Measurements from ENCODE around the gene MMADHC.
"Not testable (repeated sequence)": the region's sequence is repeated elsewhere in the genome, so short reads cannot be mapped to it uniquely, and the experiment has no call there.

Gene MMADHC

GRCh38 chr2:149595056-149595963 lies 7.7 kb upstream of the MMADHC start:
- no peak for DNase-seq

- no peak for DNase-seq
Measured at GRCh38 chr2:149594411-149594810, 6.8 kb upstream of the MMADHC start.

DNA sequence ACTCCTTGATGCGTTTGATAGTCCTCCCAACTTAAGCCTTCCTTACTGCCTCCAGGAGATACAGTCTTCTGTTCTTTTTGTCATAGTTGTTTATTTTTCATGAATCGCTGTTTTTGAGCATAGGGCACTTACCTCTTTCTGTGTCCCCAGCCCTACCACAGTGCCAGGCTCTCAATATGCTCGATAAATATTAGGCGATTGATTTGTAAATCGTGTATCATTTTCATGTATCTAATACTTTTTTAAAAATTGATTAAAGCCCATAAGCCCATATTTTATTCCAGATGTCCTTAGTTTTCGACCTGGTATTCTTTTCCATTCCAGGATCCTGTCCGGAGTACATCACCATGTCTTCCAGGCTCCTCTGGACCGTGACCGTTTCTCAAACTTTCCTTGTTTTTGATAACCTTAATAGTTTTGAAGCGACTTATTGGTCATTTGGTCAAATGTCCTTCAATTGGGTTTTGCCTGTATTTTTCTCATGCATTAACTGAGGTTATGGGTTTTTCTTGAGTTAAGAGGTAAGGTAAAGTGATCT lies 444 bp upstream of the MMADHC start:
- DNase-seq, result no peak

- DNase-seq, result no peak
Measured at GRCh38 chr2:149586898-149587219, 716 bp downstream of the MMADHC start.

DNA sequence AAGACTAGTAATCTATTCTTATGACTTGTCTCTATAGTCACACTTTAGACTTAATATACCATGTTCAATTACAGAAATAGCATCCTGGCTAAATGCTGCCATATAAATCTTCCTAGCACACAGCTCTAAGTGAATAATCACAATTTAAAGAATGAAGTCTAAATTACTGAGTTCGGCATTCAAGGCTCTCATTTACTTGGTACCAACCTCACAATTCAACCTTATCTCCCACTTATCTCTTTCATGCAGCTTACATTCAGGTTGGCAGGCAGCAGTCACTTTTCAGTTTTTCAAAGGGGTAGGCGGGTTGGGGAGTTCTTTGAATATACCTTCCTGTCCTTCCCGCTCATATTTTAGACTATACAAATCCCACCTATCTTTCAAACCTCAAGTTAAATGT lies 1.5 kb downstream of the MMADHC start:
- DNase-seq, result no peak

- DNase-seq, result no peak
Measured at GRCh38 chr2:149585166-149585885, 2.2 kb downstream of the MMADHC start.

GRCh38 chr2:149579972-149580882 lies 7.3 kb downstream of the MMADHC start:
- no peak for DNase-seq

DNA sequence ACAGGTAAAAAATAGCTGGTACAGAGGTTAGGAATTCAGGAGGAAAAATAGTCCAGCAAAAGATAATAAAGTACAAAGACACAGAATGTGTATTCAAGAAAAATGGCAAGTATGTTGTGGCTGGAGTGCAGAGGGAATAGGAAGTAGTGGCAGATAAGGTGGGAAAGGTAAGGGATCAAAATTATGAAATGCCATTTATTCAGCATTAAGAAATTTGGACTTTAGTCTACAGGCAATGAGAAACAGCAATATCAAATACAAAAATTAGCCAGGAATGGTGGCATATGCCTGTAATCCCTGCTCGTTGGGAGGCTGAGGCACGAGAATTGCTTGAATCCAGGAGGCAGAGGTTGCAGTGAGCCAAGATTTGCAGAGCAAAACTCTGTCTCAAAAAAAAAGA lies 10.3 kb downstream of the MMADHC start:
- DNase-seq, result no peak

DNA sequence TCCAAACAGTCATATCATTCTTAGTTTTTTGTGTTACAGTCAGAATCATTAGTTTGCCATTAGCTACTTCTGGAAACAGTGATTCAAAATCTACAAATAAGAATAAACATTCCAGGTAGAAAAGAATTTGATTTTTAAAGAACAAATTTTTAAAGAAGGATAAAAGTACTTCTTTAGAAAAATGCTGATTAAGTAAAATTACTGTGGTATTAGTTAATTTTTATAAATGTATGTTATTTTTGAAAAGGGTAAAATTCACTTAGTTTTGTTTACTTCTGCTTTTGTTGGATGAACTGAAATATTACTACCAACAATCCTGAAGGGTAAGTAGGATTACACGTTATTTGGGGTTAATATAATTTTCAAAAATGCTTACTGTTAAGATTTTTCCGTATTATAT lies 11.8 kb downstream of the MMADHC start:
- DNase-seq, result no peak

- DNase-seq, result no peak
Measured at GRCh38 chr2:149575277-149575676, 12.3 kb downstream of the MMADHC start.

- no peak for DNase-seq
Measured at GRCh38 chr2:149573760-149574159, 13.8 kb downstream of the MMADHC start.

GRCh38 chr2:149572102-149572953 lies 15.2 kb downstream of the MMADHC start:
- no peak for DNase-seq

- no peak for DNase-seq
Measured at GRCh38 chr2:149568138-149568537, 19.4 kb downstream of the MMADHC start.

DNA sequence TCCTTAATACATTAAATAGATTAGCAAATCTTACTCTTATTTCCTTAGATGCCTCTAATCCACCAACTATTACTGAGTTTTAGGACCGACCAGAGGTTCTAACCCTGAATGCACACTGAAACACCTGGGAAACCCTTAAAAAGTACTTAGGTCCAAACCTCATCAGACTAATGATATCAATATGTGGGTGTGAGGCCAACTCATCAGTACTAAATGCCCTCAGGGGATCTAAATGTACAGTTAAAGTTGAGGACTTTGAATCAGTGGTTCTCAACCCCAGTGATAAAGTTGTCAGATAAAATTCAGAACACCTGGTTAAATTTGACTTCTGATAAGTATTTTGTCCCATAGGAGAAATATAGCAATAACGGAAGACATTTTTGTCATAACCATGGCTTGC lies 20.9 kb downstream of the MMADHC start:
- no peak for DNase-seq

DNA sequence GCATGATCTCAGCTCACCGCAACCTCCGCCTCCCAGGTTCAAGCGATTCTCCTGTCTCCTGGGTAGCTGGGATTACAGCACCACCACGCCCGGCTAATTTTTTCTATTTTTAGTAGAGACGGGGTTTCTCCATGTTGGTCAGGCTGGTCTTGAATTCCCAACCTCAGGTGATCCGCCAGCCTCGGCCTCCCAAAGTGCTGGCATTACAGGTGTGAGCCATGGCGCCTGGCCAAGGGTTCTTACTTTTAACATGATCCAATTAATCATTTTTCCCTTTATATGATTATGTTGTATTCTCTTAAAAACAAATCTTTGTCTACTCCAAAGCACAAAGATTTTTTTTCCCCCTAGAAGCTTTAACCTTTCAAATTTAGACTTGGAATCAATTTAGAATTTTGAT lies 21.9 kb downstream of the MMADHC start:
- not testable (repeated sequence) for DNase-seq

DNA sequence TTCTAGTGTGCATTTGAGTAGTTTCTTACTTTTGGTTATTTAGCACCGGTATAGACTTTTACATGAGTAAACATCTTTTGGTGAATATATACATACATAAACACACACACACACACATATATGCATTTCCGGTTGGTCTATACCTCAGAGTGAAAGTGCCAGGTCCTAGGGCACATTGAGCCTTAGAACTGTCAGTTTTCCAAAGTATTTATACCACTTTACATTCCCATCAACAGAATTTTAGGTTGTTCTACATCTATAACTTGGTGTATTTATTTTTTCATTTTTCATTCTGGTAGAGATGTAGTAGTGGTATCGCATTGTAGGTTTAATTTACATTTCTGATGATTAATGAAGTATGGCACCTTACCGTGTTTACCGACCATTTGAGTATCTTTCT lies 22.6 kb downstream of the MMADHC start:
- no peak for DNase-seq

DNA sequence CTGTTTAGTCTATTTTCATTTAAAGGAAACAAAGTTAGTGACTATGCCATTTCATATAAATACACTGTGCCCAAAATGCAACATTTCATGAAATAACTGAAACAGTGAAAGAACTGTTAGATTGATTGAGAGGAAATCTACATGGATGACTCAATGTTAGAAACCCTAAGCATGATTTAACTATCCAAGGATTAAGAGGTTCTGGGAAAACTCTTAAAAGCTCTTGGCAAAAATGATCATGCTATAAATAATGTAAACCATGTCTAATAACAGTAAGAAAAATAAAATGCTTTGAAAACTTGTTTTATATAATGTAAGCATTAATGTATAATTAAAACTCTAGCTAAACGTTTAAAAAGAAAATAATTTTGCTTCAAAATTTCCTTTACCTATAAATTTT lies 23.5 kb downstream of the MMADHC start:
- no peak for DNase-seq

GRCh38 chr2:149562324-149562723 lies 25.3 kb downstream of the MMADHC start:
- DNase-seq, result no peak

DNA sequence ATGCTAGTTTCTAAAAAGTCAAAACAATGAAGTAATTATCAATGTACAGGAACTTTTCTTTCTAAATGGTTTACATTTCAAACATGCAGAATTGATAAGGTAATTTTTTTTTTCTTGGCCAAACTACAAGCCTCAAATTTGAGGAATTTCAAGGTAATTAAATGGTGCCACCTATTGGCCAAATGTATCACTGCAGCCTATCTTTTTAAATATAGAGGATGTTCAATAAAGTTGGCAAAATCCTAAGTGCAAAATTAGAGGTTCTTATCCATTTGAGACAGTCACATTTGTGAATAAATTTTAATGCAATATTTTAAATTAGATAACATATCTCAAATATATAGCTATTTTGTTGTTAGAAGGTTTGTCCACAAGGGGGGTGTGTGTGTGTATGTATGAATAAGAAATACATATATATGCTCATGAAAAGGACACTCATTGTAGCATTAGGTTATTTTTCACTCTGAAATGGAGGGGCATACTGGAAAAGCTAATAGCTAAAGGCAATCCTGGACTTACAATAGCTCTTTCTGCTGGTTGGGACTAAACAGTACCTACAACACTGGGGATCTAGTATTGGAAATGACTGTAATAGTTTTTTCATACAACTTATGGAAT lies 26.2 kb downstream of the MMADHC start:
- DNase-seq, result peak in 2 of 56 donors; percentile 0 to 14
